IMR-90 (cell line): ENCODE measurements around the gene ADIG. TPM values are rescaled to one million over a fixed set of nuclear protein-coding genes. Genes with fewer than 3 reads are reported as not detected.

ENCODE experiments used
- ATAC-seq: fragments of 200-7000 bp; cut with Tn5 transposase; 2 replicates; pipeline ENCODE4 v1.9.1; 2020; ENCODE audit warnings: low read depth, mild to moderate bottlenecking, moderate library complexity
- BruUV-seq: library from RNA; stranded (reverse); fragments of 400-500 nt; replicated peaks from 2 replicates; lab custom pipeline; 2021; lab: Mats Ljungman, UMichigan
- CTCF ChIA-PET: fragments of 300-600 bp; formaldehyde crosslinking; extraction: SDS; loops from one replicate; lab custom pipeline; 2021; ENCODE audit warnings: antibody characterized with exemption; lab: Yijun Ruan, JAX
- POLR2A ChIA-PET: fragments of 300-600 bp; sonication (Branson Sonifier 250); formaldehyde crosslinking; loops from one replicate; lab custom pipeline; 2022; ENCODE audit warnings: antibody characterized with exemption; ENCODE audit not compliant: unreplicated experiment; lab: Charles Lee
- DNase-seq: peaks from one replicate; pipeline ENCODE4 v3.0.0; 2013
- H2AFZ ChIP-seq: replicated peaks from 2 replicates; pipeline ENCODE3; 2013; ENCODE audit warnings: low read length, mild to moderate bottlenecking; ENCODE audit not compliant: poor library complexity
- H2AK5ac ChIP-seq: 2 replicates; pipeline ENCODE4 v1.6.1; 2013; ENCODE audit warnings: low read depth, low read length, inconsistent platforms
- H2AK9ac ChIP-seq: replicated peaks from 2 replicates; pipeline ENCODE3; 2013; ENCODE audit warnings: mild to moderate bottlenecking, low read depth, low read length, moderate library complexity; ENCODE audit not compliant: poor library complexity
- H2BK120ac ChIP-seq: 2 replicates; pipeline ENCODE4 v1.6.1; 2013; ENCODE audit warnings: low read depth, low read length, inconsistent platforms
- H2BK15ac ChIP-seq: 3 replicates; pipeline ENCODE4 v1.6.1; 2013; ENCODE audit warnings: low read depth, low read length, inconsistent platforms
- H2BK20ac ChIP-seq: 2 replicates; pipeline ENCODE4 v1.6.1; 2013; ENCODE audit warnings: low read depth, mild to moderate bottlenecking, inconsistent platforms, low read length, moderate library complexity
- H2BK5ac ChIP-seq: 2 replicates; pipeline ENCODE4 v1.6.1; 2013; ENCODE audit warnings: mild to moderate bottlenecking, low read depth, low read length, inconsistent platforms; ENCODE audit not compliant: poor library complexity, severe bottlenecking
- H3K14ac ChIP-seq: replicated peaks from 2 replicates; pipeline ENCODE4 v1.6.1; 2013; ENCODE audit warnings: low read depth, low read length, inconsistent platforms
- H3K18ac ChIP-seq: 2 replicates; pipeline ENCODE4 v1.6.1; 2013; ENCODE audit warnings: low read depth, low read length, control low read depth
- H3K23ac ChIP-seq: 2 replicates; pipeline ENCODE4 v1.6.1; 2013; ENCODE audit warnings: low read depth, low read length, inconsistent platforms
- H3K27ac ChIP-seq: 2 replicates; pipeline ENCODE4 v1.5.1; 2013; ENCODE audit warnings: mild to moderate bottlenecking, control low read depth, low read length; ENCODE audit not compliant: insufficient read depth
- H3K27me3 ChIP-seq: 2 replicates; pipeline ENCODE4 v1.6.1; 2013; ENCODE audit warnings: low read length; ENCODE audit not compliant: control insufficient read depth, insufficient read depth
- H3K36me3 ChIP-seq: 2 replicates; pipeline ENCODE4 v1.6.1; 2013; ENCODE audit warnings: low read length, mixed read lengths; ENCODE audit not compliant: control insufficient read depth, insufficient read depth
- H3K4ac ChIP-seq: 2 replicates; pipeline ENCODE4 v1.6.1; 2013; ENCODE audit warnings: low read depth, low read length, inconsistent platforms
- H3K4me1 ChIP-seq: 2 replicates; pipeline ENCODE4 v1.6.1; 2013; ENCODE audit warnings: low read length, mixed read lengths; ENCODE audit not compliant: control insufficient read depth, insufficient read depth
- H3K4me2 ChIP-seq: 2 replicates; pipeline ENCODE4 v1.6.1; 2013; ENCODE audit warnings: low read depth, mild to moderate bottlenecking, control low read depth, low read length, moderate library complexity
- H3K4me3 ChIP-seq: 2 replicates; pipeline ENCODE4 v1.5.1; 2013; ENCODE audit warnings: low read depth, mild to moderate bottlenecking, control low read depth, low read length, moderate library complexity; ENCODE audit not compliant: insufficient read depth
- H3K56ac ChIP-seq: 2 replicates; pipeline ENCODE4 v1.6.1; 2013; ENCODE audit warnings: low read length, inconsistent platforms; ENCODE audit not compliant: insufficient read depth; ENCODE audit errors: extremely low read depth
- H3K79me1 ChIP-seq, 2 experiments: 2 replicates each; pipeline ENCODE4 v1.6.1; 2013; ENCODE audit warnings: low read length in 2 of 2, inconsistent platforms in 1 of 2, low read depth in 1 of 2
- H3K9ac ChIP-seq: 2 replicates; pipeline ENCODE4 v1.6.1; 2013; ENCODE audit warnings: low read depth, low read length, control low read depth
- H3K9me1 ChIP-seq: 2 replicates; pipeline ENCODE4 v1.6.1; 2013; ENCODE audit warnings: low read length, inconsistent platforms; ENCODE audit not compliant: insufficient read depth
- H3K9me3 ChIP-seq: 2 replicates; pipeline ENCODE4 v1.6.1; 2013; ENCODE audit warnings: low read length; ENCODE audit not compliant: control insufficient read depth, insufficient read depth
- H4K20me1 ChIP-seq: 2 replicates; pipeline ENCODE4 v1.6.1; 2013; ENCODE audit warnings: low read length, inconsistent platforms; ENCODE audit not compliant: insufficient read depth
- H4K5ac ChIP-seq: 2 replicates; pipeline ENCODE4 v1.6.1; 2013; ENCODE audit warnings: mild to moderate bottlenecking, low read depth, low read length, control low read depth
- H4K8ac ChIP-seq, 2 experiments: 2 replicates each; pipeline ENCODE4 v1.6.1; 2013; ENCODE audit warnings: low read depth in 2 of 2, low read length in 2 of 2, control low read depth in 1 of 2, inconsistent platforms in 1 of 2
- H4K91ac ChIP-seq: 2 replicates; pipeline ENCODE4 v1.6.1; 2013; ENCODE audit warnings: low read depth, low read length, inconsistent platforms; ENCODE audit not compliant: insufficient read depth
- BHLHE40 ChIP-seq: fragments of 150-350 bp; IDR thresholded peaks from 2 replicates; pipeline ENCODE4 v1.6.1; 2016; ENCODE audit warnings: mild to moderate bottlenecking, low read depth, low read length
- CEBPB ChIP-seq: IDR thresholded peaks from 2 replicates; pipeline ENCODE4 v1.6.1; 2012; ENCODE audit warnings: low read depth, low read length, improper control_type of control experiment
- CTCF ChIP-seq: conservative IDR thresholded peaks from 2 replicates; pipeline ENCODE4 v1.5.1; 2012; ENCODE audit warnings: mild to moderate bottlenecking, low read depth, low read length, improper control_type of control experiment
- ELK1 ChIP-seq: fragments of 150-350 bp; IDR thresholded peaks from 2 replicates; pipeline ENCODE4 v1.6.1; 2016; ENCODE audit warnings: low read depth, mild to moderate bottlenecking, low read length, moderate library complexity, borderline replicate concordance
- NFE2L2 ChIP-seq: fragments of 150-350 bp; IDR thresholded peaks from 2 replicates; pipeline ENCODE4 v1.6.1; 2016; ENCODE audit warnings: low read depth, mild to moderate bottlenecking, low read length
- RAD21 ChIP-seq: IDR thresholded peaks from 2 replicates; pipeline ENCODE4 v1.6.1; 2012; ENCODE audit warnings: low read length, improper control_type of control experiment
- RCOR1 ChIP-seq: IDR thresholded peaks from 2 replicates; pipeline ENCODE4 v1.6.1; 2012; ENCODE audit warnings: mild to moderate bottlenecking, low read length, improper control_type of control experiment; ENCODE audit not compliant: insufficient replicate concordance
- RFX5 ChIP-seq: IDR thresholded peaks from 2 replicates; pipeline ENCODE4 v1.8.0; 2012; ENCODE audit warnings: low read depth, mild to moderate bottlenecking, low read length, moderate library complexity
- USF2 ChIP-seq: fragments of 150-350 bp; IDR thresholded peaks from 2 replicates; pipeline ENCODE4 v1.6.1; 2017; ENCODE audit warnings: mild to moderate bottlenecking, antibody characterized with exemption, low read length, low read depth
- WGBS, 2 experiments: methylation state at CpG; one replicate each; pipeline versions ENCODE4 v1.1.5 to v1.1.7; 2013; ENCODE audit warnings: missing lambda C conversion rate in 2 of 2; ENCODE audit not compliant: insufficient read length in 1 of 2; ENCODE audit errors: extremely low coverage in 2 of 2; 5-methylcytosine and 5-hydroxymethylcytosine counted together
- dilution Hi-C: fragments of 300-500 bp; cut with HindIII; formaldehyde crosslinking; loops from one replicate; pipeline ENCODE4 v1.14.3; 2018; ENCODE audit warnings: low sequenced_read_pairs; ENCODE audit not compliant: unreplicated experiment
- in situ Hi-C: fragments of 300-500 bp; cut with MboI; formaldehyde crosslinking; loops from 3 replicates; pipeline ENCODE4 v1.14.3; 2019; ENCODE audit warnings: low sequenced_read_pairs, inconsistent platforms, mixed read lengths
- intact Hi-C: fragments of 100-400 bp; cut with micrococcal nuclease; formaldehyde crosslinking; loops from 2 replicates; pipeline ENCODE4 v1.10.0; 2022
- polyA plus RNA-seq, 3 experiments: library from polyadenylated mRNA; depleted of rRNA; stranded (reverse); fragments of >200 nt; gene quantifications; 2 replicates each; pipeline ENCODE4 v1.2.3, GENCODE V29; 2012; ENCODE audit warnings: low replicate concordance in 1 of 3
- total RNA-seq: library from RNA; depleted of rRNA; stranded (reverse); fragments of >200 nt; gene quantifications from 2 replicates; pipeline ENCODE4 v1.2.3, GENCODE V29; 2012

Gene ADIG
- total and polyA plus RNA-seq, 2 of the 4 experiments (the other 2 are of a cell fraction), result not detected

GRCh38 chr20:38612751-38613515 is 31.9 kb downstream of the ADIG start:
- in situ Hi-C loops (no loop called here), dilution Hi-C loops (no loop called here), intact Hi-C loops (no loop called here)
- Histone ChIP-seq H2AK9ac (no peak overlapping the region), H4K20me1 (no peaks in the 10 kb centered on the region), H2BK120ac (no peak overlapping the region), H3K27ac (no peak overlapping the region), H3K14ac (no peak overlapping the region), H3K23ac (no peak overlapping the region), H3K27me3 (peaks cover 13% of the 10 kb centered on the region; the same call in 1 of the 2 replicates), H4K5ac (no peak overlapping the region), H3K9me3 (no peaks in the 10 kb centered on the region), H2BK20ac (no peak overlapping the region), H3K36me3 (no peaks in the 10 kb centered on the region), H4K8ac (no peak overlapping the region), H4K91ac (no peak overlapping the region), H2BK15ac (no peak overlapping the region), H3K4me1 (no peaks in the 10 kb centered on the region), H3K56ac (no peak overlapping the region), H2BK5ac (no peak overlapping the region), H3K18ac (no peak overlapping the region), H3K9ac (no peak overlapping the region), H3K4ac (no peak overlapping the region), H3K9me1 (no peaks in the 10 kb centered on the region), H3K4me3 (no peak overlapping the region), H2AFZ (no peak overlapping the region), H2AK5ac (no peak overlapping the region), H3K79me1 (no peaks in the 10 kb centered on the region), H3K4me2 (no peak overlapping the region)
- TF ChIP-seq NFE2L2 (no peak), RCOR1 (no peak), USF2 (no peak), CTCF (no peak), RAD21 (no peak), RFX5 (no peak), BHLHE40 (no peak), ELK1 (no peak), CEBPB (no peak)
- ATAC-seq (no peak), DNase-seq (no peak)
- POLR2A ChIA-PET, result no interaction called here
- WGBS, 2 experiments, result no CpG with 5 or more reads among the region's 5 CpGs
- CTCF ChIA-PET, result no interaction called here
- BruUV-seq, result no TSS peak
